ENCODE results near the gene BAD.

- TF ChIP-seq L3MBTL2 (conservative IDR thresholded peaks at IDR 0.05) (no peak), ARNT (IDR thresholded peaks at IDR 0.05) (no peak), SP1 (IDR thresholded peaks at IDR 0.05) (no peak), TARDBP (IDR thresholded peaks at IDR 0.05) (no peak), SUZ12 (IDR thresholded peaks at IDR 0.05) (no peak), FOXM1 (IDR thresholded peaks at IDR 0.05; ENCODE audit: borderline replicate concordance) (no peak), FOXA1 (IDR thresholded peaks at IDR 0.05) (no peak), FOXK2 (IDR thresholded peaks at IDR 0.05) (no peak), CTBP1 (IDR thresholded peaks at IDR 0.05; ENCODE audit: borderline replicate concordance) (no peak), ZNF384 (IDR thresholded peaks at IDR 0.05) (no peak)
These were observed 1.4 kb downstream of the BAD start for GRCh38 chr11:64283092-64283491.
